ENCODE data around the gene GJD3. TPM values are rescaled to one million over a fixed set of nuclear protein-coding genes. Genes with fewer than 3 reads are reported as not detected.

The GJD3 gene
- total RNA-seq, 2 donors from 2014 or later = 0.40 to 0.85 TPM

DNA sequence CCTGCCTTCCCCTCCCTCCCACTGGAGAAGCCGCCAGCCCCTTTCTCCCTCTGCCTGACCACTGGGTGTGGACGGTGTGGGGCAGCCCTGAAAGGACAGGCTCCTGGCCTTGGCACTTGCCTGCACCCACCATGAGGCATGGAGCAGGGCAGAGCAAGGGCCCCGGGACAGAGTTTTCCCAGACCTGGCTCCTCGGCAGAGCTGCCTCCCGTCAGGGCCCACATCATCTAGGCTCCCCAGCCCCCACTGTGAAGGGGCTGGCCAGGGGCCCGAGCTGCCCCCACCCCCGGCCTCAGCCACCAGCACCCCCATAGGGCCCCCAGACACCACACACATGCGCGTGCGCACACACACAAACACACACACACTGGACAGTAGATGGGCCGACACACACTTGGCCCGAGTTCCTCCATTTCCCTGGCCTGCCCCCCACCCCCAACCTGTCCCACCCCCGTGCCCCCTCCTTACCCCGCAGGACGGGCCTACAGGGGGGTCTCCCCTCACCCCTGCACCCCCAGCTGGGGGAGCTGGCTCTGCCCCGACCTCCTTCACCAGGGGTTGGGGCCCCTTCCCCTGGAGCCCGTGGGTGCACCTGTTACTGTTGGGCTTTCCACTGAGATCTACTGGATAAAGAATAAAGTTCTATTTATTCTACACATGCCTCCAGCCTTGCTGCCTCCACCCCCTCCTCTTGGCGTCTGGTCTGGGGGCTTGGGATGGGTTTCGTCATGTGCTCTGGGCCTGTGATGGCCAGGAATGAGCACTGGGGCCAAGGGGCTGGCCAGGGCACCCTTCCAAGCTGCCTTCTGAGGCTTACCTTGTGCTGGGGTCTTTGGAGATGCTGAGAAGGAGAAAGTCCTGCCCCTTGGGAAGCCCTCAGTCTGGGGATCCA is 7.3 kb downstream of the GJD3 start:
- Histone ChIP-seq H3K4me1 (no peaks in the 10 kb centered on the region), H3K27ac (no peak overlapping the region)
- intact Hi-C loops (cut with DNase I) = no loop called here

DNA sequence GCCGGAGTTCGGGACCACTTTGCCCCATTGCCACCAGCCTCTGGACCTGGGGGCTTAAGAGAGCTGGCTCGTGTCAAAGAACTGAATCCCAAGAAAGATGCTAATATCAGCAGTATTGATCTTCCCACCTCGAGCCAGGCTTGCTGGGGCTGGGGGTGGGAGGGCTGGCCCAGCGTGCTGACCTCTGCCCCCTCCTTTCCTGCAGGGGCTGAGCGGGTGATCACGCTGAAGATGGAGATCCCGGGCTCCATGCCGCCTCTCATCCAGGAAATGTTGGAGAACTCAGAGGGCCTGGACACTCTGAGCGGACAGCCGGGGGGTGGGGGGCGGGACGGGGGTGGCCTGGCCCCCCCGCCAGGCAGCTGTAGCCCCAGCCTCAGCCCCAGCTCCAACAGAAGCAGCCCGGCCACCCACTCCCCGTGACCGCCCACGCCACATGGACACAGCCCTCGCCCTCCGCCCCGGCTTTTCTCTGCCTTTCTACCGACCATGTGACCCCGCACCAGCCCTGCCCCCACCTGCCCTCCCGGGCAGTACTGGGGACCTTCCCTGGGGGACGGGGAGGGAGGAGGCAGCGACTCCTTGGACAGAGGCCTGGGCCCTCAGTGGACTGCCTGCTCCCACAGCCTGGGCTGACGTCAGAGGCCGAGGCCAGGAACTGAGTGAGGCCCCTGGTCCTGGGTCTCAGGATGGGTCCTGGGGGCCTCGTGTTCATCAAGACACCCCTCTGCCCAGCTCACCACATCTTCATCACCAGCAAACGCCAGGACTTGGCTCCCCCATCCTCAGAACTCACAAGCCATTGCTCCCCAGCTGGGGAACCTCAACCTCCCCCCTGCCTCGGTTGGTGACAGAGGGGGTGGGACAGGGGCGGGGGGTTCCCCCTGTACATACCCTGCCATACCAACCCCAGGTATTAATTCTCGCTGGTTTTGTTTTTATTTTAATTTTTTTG is 8.5 kb downstream of the GJD3 start:
- H3K4me3 ChIP-seq = no peak overlapping the region
- H3K9me3 ChIP-seq = no peaks in the 10 kb centered on the region
- H3K9ac ChIP-seq (ENCODE audit: low read depth in 2 of 2, low read length in 2 of 2) = no peak overlapping the region
- peaks cover 6% of the 10 kb centered on the region for H3K36me3 ChIP-seq
- no peak overlapping the region for H3K27ac ChIP-seq
- no peaks in the 10 kb centered on the region for H3K27me3 ChIP-seq
- intact Hi-C loops (cut with DNase I) = loop anchor here (1.0 kb wide), 1 partner anchor 53 kb away; no protein-coding TSS in a partner anchor
- TF ChIP-seq, protein P1, sequence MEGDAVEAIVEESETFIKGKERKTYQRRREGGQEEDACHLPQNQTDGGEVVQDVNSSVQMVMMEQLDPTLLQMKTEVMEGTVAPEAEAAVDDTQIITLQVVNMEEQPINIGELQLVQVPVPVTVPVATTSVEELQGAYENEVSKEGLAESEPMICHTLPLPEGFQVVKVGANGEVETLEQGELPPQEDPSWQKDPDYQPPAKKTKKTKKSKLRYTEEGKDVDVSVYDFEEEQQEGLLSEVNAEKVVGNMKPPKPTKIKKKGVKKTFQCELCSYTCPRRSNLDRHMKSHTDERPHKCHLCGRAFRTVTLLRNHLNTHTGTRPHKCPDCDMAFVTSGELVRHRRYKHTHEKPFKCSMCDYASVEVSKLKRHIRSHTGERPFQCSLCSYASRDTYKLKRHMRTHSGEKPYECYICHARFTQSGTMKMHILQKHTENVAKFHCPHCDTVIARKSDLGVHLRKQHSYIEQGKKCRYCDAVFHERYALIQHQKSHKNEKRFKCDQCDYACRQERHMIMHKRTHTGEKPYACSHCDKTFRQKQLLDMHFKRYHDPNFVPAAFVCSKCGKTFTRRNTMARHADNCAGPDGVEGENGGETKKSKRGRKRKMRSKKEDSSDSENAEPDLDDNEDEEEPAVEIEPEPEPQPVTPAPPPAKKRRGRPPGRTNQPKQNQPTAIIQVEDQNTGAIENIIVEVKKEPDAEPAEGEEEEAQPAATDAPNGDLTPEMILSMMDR (IDR thresholded peaks at IDR 0.05) = no peak
- H3K4me1 ChIP-seq = no peaks in the 10 kb centered on the region
- DNase-seq = no peak

More for the DNA sequence above, 7.3 kb downstream of the GJD3 start:
- H3K4me3 ChIP-seq = no peak overlapping the region
- TF ChIP-seq, protein P1 (IDR thresholded peaks at IDR 0.05) = no peak
- DNase-seq = no peak
- peaks cover 5% of the 10 kb centered on the region for H3K36me3 ChIP-seq
- H3K9ac ChIP-seq (ENCODE audit: low read depth in 2 of 2, low read length in 2 of 2) = no peak overlapping the region
- no peaks in the 10 kb centered on the region for H3K9me3 ChIP-seq
- H3K27me3 ChIP-seq = no peaks in the 10 kb centered on the region

DNA sequence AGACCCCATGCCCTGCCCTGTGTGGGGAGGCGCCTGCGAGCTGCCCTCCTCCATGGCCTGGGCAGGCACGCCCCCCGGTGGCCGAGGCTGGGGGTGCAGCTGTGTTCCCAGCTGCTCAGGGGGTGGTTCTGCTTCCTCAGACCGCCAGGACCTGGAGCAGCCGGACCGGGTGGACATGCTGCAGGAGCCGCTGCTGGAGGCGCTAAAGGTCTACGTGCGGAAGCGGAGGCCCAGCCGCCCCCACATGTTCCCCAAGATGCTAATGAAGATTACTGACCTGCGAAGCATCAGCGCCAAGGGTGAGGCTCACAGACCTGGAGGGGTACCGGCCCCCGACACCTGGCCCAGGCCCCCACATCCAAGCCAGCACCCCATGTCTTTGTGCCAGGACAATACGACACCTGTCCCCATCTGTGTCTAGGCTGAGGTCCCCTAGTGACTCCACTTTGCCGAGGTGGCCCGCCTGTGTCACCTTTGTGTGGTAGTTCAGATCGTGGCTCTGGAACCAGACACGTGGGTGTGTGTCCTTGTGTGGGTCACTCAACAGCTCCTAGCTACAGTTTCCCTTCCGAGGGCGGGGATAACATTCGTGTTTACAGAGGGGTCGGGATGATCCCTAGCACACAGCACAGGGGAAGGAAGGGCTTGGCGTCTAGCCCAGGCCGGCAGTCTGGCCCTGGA is 9.3 kb downstream of the GJD3 start:
- no peak overlapping the region for H3K4me3 ChIP-seq
- H3K36me3 ChIP-seq = peaks cover 6% of the 10 kb centered on the region
- intact Hi-C loops (cut with DNase I) = loop anchor here (1.0 kb wide), 1 partner anchor 52 kb away; no protein-coding TSS in a partner anchor
- no peaks in the 10 kb centered on the region for H3K4me1 ChIP-seq
- no peaks in the 10 kb centered on the region for H3K9me3 ChIP-seq
- no peak overlapping the region for H3K9ac ChIP-seq (ENCODE audit: low read depth in 2 of 2, low read length in 2 of 2)
- H3K27me3 ChIP-seq = no peaks in the 10 kb centered on the region
- no peak overlapping the region for H3K27ac ChIP-seq
- peak; percentile 79 for DNase-seq
- TF ChIP-seq, protein P1 (IDR thresholded peaks at IDR 0.05) = peak; percentile 95

DNA sequence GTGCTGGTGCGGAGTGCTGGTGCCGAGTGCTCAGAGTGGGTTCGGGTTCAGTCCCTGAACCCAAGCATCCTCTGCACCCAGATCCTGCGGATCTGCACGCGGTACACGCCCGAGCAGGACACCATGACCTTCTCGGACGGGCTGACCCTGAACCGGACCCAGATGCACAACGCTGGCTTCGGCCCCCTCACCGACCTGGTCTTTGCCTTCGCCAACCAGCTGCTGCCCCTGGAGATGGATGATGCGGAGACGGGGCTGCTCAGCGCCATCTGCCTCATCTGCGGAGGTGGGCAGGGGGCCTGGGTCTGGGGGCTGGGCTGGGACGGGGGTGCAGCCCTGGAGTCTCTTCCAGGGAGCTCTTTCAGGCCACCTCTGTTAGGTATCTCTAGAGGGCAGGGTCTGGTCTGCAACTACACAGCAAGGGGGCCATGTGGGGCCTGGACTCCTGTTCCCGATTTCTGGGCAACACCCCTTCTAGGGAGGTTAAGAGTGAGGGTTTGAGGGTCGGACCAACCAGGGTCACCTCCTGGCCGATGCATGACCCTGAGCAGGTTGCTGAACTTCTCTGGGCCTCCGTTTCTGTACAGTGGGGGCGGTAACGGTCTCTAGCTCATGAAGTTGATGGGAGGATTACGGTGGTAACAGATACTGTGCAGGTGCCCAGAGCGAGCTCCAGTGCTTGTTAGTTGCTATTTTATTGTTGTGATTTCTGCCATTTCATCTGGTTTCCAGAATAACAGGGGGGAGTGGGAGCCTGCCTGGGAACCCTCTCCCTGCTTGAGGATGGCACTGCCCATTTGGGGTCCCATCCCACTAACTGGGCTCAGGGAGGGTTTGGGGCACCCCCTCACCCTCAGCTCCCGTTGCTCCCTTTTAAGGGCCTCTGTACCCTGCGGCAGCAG is 10.1 kb downstream of the GJD3 start:
- TF ChIP-seq, protein P1 (IDR thresholded peaks at IDR 0.05) = no peak
- Histone ChIP-seq H3K4me3 (no peak overlapping the region), H3K27ac (no peak overlapping the region), H3K9me3 (no peaks in the 10 kb centered on the region), H3K36me3 (peaks cover 6% of the 10 kb centered on the region), H3K27me3 (no peaks in the 10 kb centered on the region), H3K9ac (ENCODE audit: low read depth in 2 of 2, low read length in 2 of 2) (no peak overlapping the region), H3K4me1 (no peaks in the 10 kb centered on the region)
- peak; percentile 17 for DNase-seq
- intact Hi-C loops (cut with DNase I) = loop anchor here (1.0 kb wide), 1 partner anchor 51 kb away; no protein-coding TSS in a partner anchor
